Choroid plexus epithelial cell (primary cell): ENCODE data around the gene PILRB.
"Not testable (repeated sequence)": the region's sequence is repeated elsewhere in the genome, so short reads cannot be mapped to it uniquely, and the experiment has no call there.

ENCODE experiments used
- DNase-seq: peaks from one replicate; pipeline ENCODE4 v3.0.0-alpha.2; 2010; ENCODE audit warnings: low read depth
- H3K4me3 ChIP-seq: 2 replicates; pipeline ENCODE4 v1.5.1; 2011; ENCODE audit warnings: low read depth, mild to moderate bottlenecking, control low read depth, low read length, moderate library complexity
- CTCF ChIP-seq: conservative IDR thresholded peaks from 2 replicates; pipeline ENCODE4 v1.5.1; 2011; ENCODE audit warnings: low read depth, mild to moderate bottlenecking, control low read depth, inconsistent platforms, low read length, moderate library complexity

Gene PILRB

GRCh38 chr7:100364480-100364879, 6.6 kb downstream of the PILRB start:
- H3K4me3 ChIP-seq, result no peak overlapping the region
- TF ChIP-seq CTCF, result no peak
- DNase-seq, result no peak

- H3K4me3 ChIP-seq, DNase-seq: not testable (repeated sequence)
These were observed 8.1 kb downstream of the PILRB start for GRCh38 chr7:100365998-100366367.

GRCh38 chr7:100366411-100367250, 8.7 kb downstream of the PILRB start:
- H3K4me3 ChIP-seq, result no peak overlapping the region
- DNase-seq, result no peak
- no peak for TF ChIP-seq CTCF

- TF ChIP-seq CTCF, result no peak
These were observed 9.3 kb downstream of the PILRB start for GRCh38 chr7:100367251-100367620.

GRCh38 chr7:100367676-100368613, 10.0 kb downstream of the PILRB start:
- no peak overlapping the region for H3K4me3 ChIP-seq
- TF ChIP-seq CTCF, result no peak
- DNase-seq, result no peak

More at GRCh38 chr7:100367251-100367620, 9.3 kb downstream of the PILRB start:
- DNase-seq, result no peak
- H3K4me3 ChIP-seq, result no peak overlapping the region

GRCh38 chr7:100369105-100369504, 11.2 kb downstream of the PILRB start:
- DNase-seq, result no peak
- no peak for TF ChIP-seq CTCF
- H3K4me3 ChIP-seq, result no peak overlapping the region

- no peak for DNase-seq
- no peak for TF ChIP-seq CTCF
- H3K4me3 ChIP-seq, result no peak overlapping the region
These were observed 12.4 kb downstream of the PILRB start for GRCh38 chr7:100370303-100370702.
